ENCODE results near the gene DLL4. TPM values are rescaled to one million over a fixed set of nuclear protein-coding genes. Genes with fewer than 3 reads are reported as not detected.

The DLL4 gene
- polyA plus RNA-seq, 1 donor from 2014 or later = 2.2 TPM

- no peaks in the 10 kb centered on the region for H4K20me1 ChIP-seq (ENCODE audit: insufficient read depth)
- H3F3A ChIP-seq (ENCODE audit: insufficient read depth, low read length, poor library complexity, severe bottlenecking) = no peaks in the 10 kb centered on the region
- H3K4me2 ChIP-seq (ENCODE audit: low read length) = no peak overlapping the region
- no peaks in the 10 kb centered on the region for H3K9me3 ChIP-seq (ENCODE audit: low read length)
- H3K9ac ChIP-seq (ENCODE audit: low read length) = no peak overlapping the region
- TF ChIP-seq RAD21 (conservative IDR thresholded peaks at IDR 0.05) (no peak), TAF1 (IDR thresholded peaks at IDR 0.05; ENCODE audit: low read depth) (no peak), MXI1 (conservative IDR thresholded peaks at IDR 0.05; ENCODE audit: poor library complexity, severe bottlenecking) (no peak), SMC3 (conservative IDR thresholded peaks at IDR 0.05; ENCODE audit: poor library complexity) (no peak), POLR2AphosphoS5 (IDR thresholded peaks at IDR 0.05) (no peak), EP300 (conservative IDR thresholded peaks at IDR 0.05; ENCODE audit: poor library complexity, severe bottlenecking) (no peak), EZH2 (IDR thresholded peaks at IDR 0.05; ENCODE audit: borderline replicate concordance, insufficient read depth, low read length, poor library complexity, severe bottlenecking) (no peak)
- TF ChIP-seq, protein P1, sequence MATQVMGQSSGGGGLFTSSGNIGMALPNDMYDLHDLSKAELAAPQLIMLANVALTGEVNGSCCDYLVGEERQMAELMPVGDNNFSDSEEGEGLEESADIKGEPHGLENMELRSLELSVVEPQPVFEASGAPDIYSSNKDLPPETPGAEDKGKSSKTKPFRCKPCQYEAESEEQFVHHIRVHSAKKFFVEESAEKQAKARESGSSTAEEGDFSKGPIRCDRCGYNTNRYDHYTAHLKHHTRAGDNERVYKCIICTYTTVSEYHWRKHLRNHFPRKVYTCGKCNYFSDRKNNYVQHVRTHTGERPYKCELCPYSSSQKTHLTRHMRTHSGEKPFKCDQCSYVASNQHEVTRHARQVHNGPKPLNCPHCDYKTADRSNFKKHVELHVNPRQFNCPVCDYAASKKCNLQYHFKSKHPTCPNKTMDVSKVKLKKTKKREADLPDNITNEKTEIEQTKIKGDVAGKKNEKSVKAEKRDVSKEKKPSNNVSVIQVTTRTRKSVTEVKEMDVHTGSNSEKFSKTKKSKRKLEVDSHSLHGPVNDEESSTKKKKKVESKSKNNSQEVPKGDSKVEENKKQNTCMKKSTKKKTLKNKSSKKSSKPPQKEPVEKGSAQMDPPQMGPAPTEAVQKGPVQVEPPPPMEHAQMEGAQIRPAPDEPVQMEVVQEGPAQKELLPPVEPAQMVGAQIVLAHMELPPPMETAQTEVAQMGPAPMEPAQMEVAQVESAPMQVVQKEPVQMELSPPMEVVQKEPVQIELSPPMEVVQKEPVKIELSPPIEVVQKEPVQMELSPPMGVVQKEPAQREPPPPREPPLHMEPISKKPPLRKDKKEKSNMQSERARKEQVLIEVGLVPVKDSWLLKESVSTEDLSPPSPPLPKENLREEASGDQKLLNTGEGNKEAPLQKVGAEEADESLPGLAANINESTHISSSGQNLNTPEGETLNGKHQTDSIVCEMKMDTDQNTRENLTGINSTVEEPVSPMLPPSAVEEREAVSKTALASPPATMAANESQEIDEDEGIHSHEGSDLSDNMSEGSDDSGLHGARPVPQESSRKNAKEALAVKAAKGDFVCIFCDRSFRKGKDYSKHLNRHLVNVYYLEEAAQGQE (IDR thresholded peaks at IDR 0.05; ENCODE audit: borderline replicate concordance) = no peak
- TF ChIP-seq, protein P2, sequence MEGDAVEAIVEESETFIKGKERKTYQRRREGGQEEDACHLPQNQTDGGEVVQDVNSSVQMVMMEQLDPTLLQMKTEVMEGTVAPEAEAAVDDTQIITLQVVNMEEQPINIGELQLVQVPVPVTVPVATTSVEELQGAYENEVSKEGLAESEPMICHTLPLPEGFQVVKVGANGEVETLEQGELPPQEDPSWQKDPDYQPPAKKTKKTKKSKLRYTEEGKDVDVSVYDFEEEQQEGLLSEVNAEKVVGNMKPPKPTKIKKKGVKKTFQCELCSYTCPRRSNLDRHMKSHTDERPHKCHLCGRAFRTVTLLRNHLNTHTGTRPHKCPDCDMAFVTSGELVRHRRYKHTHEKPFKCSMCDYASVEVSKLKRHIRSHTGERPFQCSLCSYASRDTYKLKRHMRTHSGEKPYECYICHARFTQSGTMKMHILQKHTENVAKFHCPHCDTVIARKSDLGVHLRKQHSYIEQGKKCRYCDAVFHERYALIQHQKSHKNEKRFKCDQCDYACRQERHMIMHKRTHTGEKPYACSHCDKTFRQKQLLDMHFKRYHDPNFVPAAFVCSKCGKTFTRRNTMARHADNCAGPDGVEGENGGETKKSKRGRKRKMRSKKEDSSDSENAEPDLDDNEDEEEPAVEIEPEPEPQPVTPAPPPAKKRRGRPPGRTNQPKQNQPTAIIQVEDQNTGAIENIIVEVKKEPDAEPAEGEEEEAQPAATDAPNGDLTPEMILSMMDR (IDR thresholded peaks at IDR 0.05; ENCODE audit: poor library complexity, severe bottlenecking) = no peak
- no peaks in the 10 kb centered on the region for H3K79me2 ChIP-seq (replicated peaks; ENCODE audit: insufficient read depth, low read length)
- no peak overlapping the region for H3K27ac ChIP-seq (ENCODE audit: low read length)
- no peaks in the 10 kb centered on the region for H3K36me3 ChIP-seq (ENCODE audit: insufficient read depth, low read length)
- H3K27me3 ChIP-seq (ENCODE audit: insufficient read depth, low read depth, low read length) = no peaks in the 10 kb centered on the region
- no peaks in the 10 kb centered on the region for H3K9me2 ChIP-seq (ENCODE audit: insufficient read depth, low read length)
- H2AFZ ChIP-seq (ENCODE audit: low read depth, low read length) = no peak overlapping the region
- H3K4me3 ChIP-seq (ENCODE audit: low read length) = no peak overlapping the region
Observed at GRCh38 chr15:40988156-40988555, 59.0 kb downstream of the DLL4 start.

Small RNAs within 50 kb of the gene (small RNA-seq; reads per million reads assigned to genes)
- gene ISCA1P4 = 0 reads per million in 3 experiments

Other genes with a start within 250 kb of the DLL4 start
- gene RAD51, start 234.2 kb upstream of the DLL4 start, polyA plus RNA-seq = 0.22 TPM in 1 of 2 replicates, not detected in the other
- gene RMDN3, start 174.1 kb upstream of the DLL4 start, polyA plus RNA-seq = 24.7 and 25.3 TPM in 2 replicates
- 7.2 and 17.3 TPM in 2 replicates for gene GCHFR, start 165.3 kb upstream of the DLL4 start, polyA plus RNA-seq
- not detected in 2 replicates for gene C15orf62, start 159.4 kb upstream of the DLL4 start, polyA plus RNA-seq
- gene ZFYVE19, start 122.3 kb upstream of the DLL4 start, polyA plus RNA-seq = 48.2 and 63.7 TPM in 2 replicates
- 68.5 and 79.6 TPM in 2 replicates for gene DNAJC17, start 121.9 kb upstream of the DLL4 start, polyA plus RNA-seq
- gene PPP1R14D, start 100.6 kb upstream of the DLL4 start, polyA plus RNA-seq = not detected in 2 replicates
- gene SPINT1, start 85.3 kb upstream of the DLL4 start, polyA plus RNA-seq = 0.18 and 0.68 TPM in 2 replicates
- gene RHOV, start 55.1 kb upstream of the DLL4 start, polyA plus RNA-seq = 1.9 and 2.8 TPM in 2 replicates
- 13.8 and 16.7 TPM in 2 replicates for gene VPS18, start 34.9 kb upstream of the DLL4 start, polyA plus RNA-seq
- gene CHAC1, start 24.1 kb downstream of the DLL4 start, polyA plus RNA-seq = 3.6 and 7.0 TPM in 2 replicates
- gene INO80, start 186.9 kb downstream of the DLL4 start, polyA plus RNA-seq = 8.4 and 9.5 TPM in 2 replicates

Measured in neural cell (in vitro differentiated cells).